ENCODE results near the gene OVOL1.
"Not testable (repeated sequence)": the region's sequence is repeated elsewhere in the genome, so short reads cannot be mapped to it uniquely, and the experiment has no call there.

The OVOL1 gene

DNA sequence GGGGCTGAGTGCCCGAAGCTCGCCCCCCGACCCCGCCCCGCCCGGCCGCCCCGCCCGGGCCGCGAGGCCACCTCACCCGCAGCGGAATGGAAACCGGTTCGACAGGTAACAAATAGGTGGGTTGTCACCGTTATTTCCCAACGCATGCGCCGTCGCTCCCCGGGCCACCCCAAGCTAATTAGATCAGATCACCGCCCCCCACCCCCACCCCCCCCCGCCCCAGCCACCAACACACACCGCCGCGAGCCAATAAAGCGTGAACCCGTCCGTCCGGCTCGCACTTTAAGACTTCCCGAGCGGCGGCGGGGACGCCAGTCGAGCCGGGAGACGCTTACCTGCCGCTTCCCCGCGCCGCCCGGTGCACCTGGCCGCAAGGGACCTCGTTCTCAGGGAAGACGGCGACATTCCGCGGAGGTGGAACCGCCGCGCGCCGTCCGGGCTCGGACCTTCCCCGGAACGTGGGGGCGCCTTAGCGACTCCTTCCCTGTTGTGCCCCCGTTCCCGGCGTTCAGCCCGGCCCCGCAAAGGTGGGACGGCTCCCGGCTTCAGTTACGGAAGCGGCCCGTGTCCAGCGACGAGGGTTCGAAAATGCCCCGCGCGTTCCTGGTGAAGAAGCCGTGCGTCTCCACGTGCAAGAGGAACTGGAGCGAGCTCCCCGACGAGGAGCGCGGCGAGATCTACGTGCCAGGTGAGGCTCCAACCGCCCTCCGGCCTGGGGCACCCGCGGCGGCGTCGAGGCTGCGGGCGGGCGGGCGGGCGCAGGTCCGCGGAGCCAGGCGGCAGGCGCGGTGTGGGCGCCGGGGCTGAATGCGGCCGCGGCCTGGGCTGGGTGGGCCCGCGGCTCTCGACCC is at the start of gene OVOL1:
OVOL1 (plus strand) TSS at position 278 of the 851 bp plus-strand sequence; CDS start at position 589, 311 bp downstream.
- DNase-seq (ENCODE audit: low read depth, low spot score): peak; percentile 60

DNA sequence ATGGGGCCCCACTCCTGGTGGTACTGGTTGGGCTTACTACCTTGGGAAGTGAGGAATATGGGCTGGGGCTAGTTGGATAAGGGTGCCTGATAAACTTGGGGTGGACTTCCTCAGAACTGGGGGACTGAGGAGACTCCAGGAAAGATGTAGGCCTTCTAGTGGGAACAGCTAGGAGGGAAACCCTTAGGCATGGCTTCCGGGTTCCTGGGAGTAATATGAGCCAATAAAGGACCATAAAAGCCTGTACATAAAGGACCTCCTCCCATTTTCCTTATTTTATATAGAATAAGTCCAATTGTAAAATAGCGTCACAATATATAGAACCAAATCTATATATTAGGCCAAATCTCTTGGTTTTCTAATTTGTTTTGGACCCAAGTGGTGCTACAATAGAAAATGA is 47.8 kb upstream of the OVOL1 start:
- DNase-seq (ENCODE audit: low read depth, low spot score): no peak

- no peak for DNase-seq (ENCODE audit: low read depth, low spot score)
Observed at GRCh38 chr11:65741185-65741584, 45.7 kb upstream of the OVOL1 start.

GRCh38 chr11:65742353-65742752 is 44.5 kb upstream of the OVOL1 start:
- DNase-seq (ENCODE audit: low read depth, low spot score): no peak

DNA sequence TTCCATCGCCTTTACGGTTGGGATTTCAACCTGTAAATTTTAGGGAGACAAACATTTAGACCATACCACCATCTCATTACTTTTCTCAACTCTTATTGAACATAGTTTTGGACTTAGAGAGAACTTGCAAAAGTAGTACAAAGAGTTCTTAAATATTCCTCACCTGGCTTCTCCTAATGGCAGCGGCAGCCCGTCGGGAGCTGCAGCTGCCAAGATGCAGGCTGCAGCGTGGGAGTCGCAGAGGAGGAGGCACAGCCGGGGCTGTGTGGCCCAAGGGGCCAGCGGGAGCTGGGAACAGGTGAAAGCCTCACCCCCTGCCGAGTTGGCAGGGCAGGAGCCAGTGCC is 43.2 kb upstream of the OVOL1 start:
- DNase-seq (ENCODE audit: low read depth, low spot score): no peak

GRCh38 chr11:65744026-65744698 is 42.7 kb upstream of the OVOL1 start:
- peak; percentile 79 for DNase-seq (ENCODE audit: low read depth, low spot score)

GRCh38 chr11:65744699-65745042 is 42.2 kb upstream of the OVOL1 start:
- no peak for DNase-seq (ENCODE audit: low read depth, low spot score)

DNA sequence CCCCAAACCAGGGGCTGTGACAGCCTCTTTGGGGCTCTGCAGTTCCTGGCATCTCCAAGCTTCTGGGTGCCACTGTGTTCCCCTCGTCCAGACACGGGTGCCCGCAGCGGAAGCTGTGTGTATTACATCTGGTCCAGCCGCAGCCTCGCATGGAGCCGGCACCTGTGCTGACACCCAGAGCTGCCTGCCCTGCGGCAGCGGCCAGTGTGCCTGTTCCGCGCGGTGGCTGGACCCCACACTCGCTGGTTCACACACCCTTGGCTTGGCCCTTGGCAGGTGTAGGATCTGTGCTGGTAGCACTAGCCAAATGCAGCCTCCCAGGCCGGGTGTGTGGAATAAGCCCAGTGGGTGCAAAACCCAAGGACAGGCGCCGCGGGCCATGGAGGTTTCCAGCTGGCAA is 41.8 kb upstream of the OVOL1 start:
- no peak for DNase-seq (ENCODE audit: low read depth, low spot score)

GRCh38 chr11:65762169-65762568 is 24.7 kb upstream of the OVOL1 start:
- not testable (repeated sequence) for DNase-seq (ENCODE audit: low read depth, low spot score)

- not testable (repeated sequence) for DNase-seq (ENCODE audit: low read depth, low spot score)
Observed at GRCh38 chr11:65762816-65763215, 24.0 kb upstream of the OVOL1 start.

DNA sequence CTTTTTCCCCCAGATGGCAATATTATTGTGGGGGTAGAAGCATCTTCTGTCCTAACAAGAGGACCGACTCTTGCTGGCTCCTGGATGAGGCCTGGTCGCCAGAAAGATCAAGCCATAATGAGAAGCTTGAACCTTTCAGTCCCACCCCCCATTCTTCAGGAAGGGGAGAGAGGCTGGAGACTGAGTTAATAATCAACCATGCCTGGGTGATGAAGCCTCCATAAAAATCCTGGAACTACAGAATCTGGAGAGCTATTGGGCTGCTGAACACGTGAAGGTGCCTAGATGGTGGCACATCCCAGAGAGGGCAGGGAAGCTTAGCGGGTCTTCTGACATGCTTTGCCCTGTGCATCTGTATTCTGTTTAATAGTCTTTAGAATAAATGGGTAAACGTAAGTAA is 22.4 kb upstream of the OVOL1 start:
- no peak for DNase-seq (ENCODE audit: low read depth, low spot score)

DNA sequence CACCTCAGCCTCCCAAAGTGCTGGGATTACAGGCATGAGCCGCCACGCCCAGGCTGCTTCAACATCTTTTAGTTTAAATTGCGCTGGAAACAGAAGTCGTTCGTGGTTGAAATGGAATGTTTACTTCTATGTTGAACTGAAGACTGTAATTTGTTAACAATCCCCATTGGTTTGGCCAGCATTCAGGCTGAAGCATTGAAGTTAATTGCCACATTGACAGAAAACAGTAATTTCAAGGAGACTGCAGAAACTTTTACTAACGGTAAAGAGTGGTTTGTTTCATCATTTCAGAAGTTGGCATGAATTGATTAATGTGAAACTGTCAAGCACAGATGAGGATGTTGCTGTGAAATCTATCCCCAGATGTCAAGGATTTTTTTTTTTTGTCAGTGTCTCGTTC is 20.3 kb upstream of the OVOL1 start:
- no peak for DNase-seq (ENCODE audit: low read depth, low spot score)

DNA sequence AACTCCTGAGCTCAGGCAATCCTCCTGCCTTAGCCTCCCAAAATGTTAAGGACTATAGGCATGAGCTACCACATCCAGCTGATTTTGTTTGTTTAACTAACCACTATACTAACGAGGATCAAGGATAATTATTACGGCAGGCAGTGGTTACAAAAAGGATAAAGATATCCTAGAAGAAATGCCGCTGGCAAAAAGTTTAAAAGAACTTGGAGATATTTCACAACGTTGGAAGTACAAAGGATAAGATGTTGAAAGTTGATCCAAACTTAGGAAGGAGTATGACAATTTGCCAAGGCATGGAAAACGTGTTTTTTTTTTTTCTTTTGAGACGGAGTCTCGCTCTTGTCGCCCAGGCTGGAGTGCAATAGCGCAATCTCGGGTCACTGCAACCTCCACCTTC is 19.5 kb upstream of the OVOL1 start:
- DNase-seq (ENCODE audit: low read depth, low spot score): no peak

DNA sequence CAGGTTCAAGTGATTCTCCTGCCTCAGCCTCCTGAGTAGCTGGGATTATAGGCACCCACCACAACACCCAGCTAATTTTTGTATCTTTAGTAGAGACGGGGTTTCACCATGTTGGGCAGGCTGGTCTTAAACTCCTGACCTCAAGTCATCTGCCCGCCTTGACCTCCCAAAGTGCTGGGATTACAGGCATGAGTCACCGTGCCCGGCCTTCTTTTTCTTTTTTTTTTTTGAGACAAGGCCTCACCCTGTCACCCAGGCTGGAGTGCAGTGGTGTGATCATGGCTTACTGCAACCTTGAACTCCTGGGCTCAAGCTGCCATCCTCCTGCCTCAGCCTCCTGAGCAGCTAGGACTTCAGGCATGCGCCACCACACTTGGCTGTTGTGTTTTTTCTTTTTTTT is 19.1 kb upstream of the OVOL1 start:
- DNase-seq (ENCODE audit: low read depth, low spot score): not testable (repeated sequence)

- DNase-seq (ENCODE audit: low read depth, low spot score): no peak
Observed at GRCh38 chr11:65770951-65771567, 15.8 kb upstream of the OVOL1 start.

GRCh38 chr11:65771589-65772112 is 15.2 kb upstream of the OVOL1 start:
- DNase-seq (ENCODE audit: low read depth, low spot score): no peak

GRCh38 chr11:65773784-65774411 is 13.0 kb upstream of the OVOL1 start:
- DNase-seq (ENCODE audit: low read depth, low spot score): no peak

DNA sequence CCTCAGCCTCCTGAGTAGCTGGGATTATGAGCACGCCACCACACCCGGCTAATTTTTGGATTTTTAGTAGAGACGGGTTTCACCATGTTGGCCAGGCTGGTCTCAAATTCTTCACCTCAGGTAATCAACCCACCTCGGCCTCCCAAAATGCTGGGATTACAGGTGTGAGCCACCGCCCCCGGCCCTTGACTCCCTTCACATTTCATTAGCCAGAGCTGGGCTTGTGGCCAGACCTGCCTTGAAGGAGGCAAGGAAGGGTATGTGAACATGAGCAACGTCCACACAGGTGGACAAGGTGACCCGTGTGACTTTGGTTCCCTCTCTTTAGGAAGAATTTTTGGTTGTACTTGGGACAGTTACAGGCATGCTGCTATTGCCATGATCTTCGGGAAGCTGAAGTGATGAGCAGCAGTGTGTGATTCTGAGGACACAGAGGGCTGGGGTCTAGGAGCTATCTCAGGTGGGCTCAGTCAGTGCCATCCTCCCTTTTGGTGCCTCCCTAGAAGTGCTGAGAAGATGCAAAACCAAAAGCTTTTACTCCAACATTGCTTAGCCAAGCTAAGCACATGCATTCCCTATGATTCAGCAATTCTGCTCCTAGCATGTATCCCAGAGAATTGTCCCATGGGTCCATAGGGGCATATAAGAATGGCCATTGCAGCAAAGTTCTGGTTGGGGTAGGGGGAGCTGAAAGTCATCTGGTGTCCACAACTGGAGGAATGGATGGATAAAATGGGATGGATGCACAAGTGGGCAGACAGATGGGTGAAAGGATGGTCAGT is 12.1 kb upstream of the OVOL1 start:
- no peak for DNase-seq (ENCODE audit: low read depth, low spot score)

- no peak for DNase-seq (ENCODE audit: low read depth, low spot score)
Observed at GRCh38 chr11:65776196-65776595, 10.7 kb upstream of the OVOL1 start.

GRCh38 chr11:65776710-65777141 is 10.1 kb upstream of the OVOL1 start:
- no peak for DNase-seq (ENCODE audit: low read depth, low spot score)

GRCh38 chr11:65777241-65777640 is 9.6 kb upstream of the OVOL1 start:
- no peak for DNase-seq (ENCODE audit: low read depth, low spot score)
